SK-N-SH treated with all-trans-retinoic acid at 6 μM for 48 hours (cell line): Measurements from ENCODE around the gene CIITA.

ENCODE experiments used
- ATAC-seq: fragments of 200-7000 bp; cut with Tn5 transposase; 3 replicates; pipeline ENCODE4 v1.9.1; 2020; ENCODE audit warnings: mild to moderate bottlenecking, moderate library complexity
- ARNTL ChIP-seq: fragments of 450-650 bp; formaldehyde crosslinking; IDR thresholded peaks from 2 replicates; pipeline ENCODE4 v1.5.0; 2020; ENCODE audit warnings: low read depth, mild to moderate bottlenecking, moderate library complexity, borderline replicate concordance
- BACH2 ChIP-seq: fragments of 250-450 bp; sonication (Bioruptor Pico); IDR thresholded peaks from 2 replicates; pipeline ENCODE4 v1.9.0; 2021; ENCODE audit warnings: mild to moderate bottlenecking, borderline replicate concordance
- CSDC2 ChIP-seq: fragments of 250-450 bp; sonication (Bioruptor Pico); IDR thresholded peaks from 2 replicates; pipeline ENCODE4 v1.5.0; 2020; ENCODE audit warnings: mild to moderate bottlenecking, moderate library complexity
- CSRNP3 ChIP-seq: fragments of 250-450 bp; sonication (Bioruptor Pico); IDR thresholded peaks from 2 replicates; pipeline ENCODE4 v1.5.1; 2021; ENCODE audit warnings: mild to moderate bottlenecking, moderate library complexity
- ESRRG ChIP-seq: fragments of 250-450 bp; sonication (Bioruptor Pico); IDR thresholded peaks from 2 replicates; pipeline ENCODE4 v1.6.1; 2021; ENCODE audit warnings: mild to moderate bottlenecking
- GLIS3 ChIP-seq: fragments of 250-450 bp; sonication (Bioruptor Pico); IDR thresholded peaks from 2 replicates; pipeline ENCODE4 v1.5.0; 2020; ENCODE audit warnings: mild to moderate bottlenecking, moderate library complexity
- ISL1 ChIP-seq: fragments of 250-450 bp; sonication (Bioruptor Pico); IDR thresholded peaks from 2 replicates; pipeline ENCODE4 v2.1.2; 2022; ENCODE audit warnings: mild to moderate bottlenecking, moderate library complexity
- PATZ1 ChIP-seq: fragments of 250-450 bp; sonication (Bioruptor Pico); IDR thresholded peaks from 2 replicates; pipeline ENCODE4 v1.8.0; 2020; ENCODE audit warnings: mild to moderate bottlenecking, moderate library complexity, borderline replicate concordance
- PPARA ChIP-seq: fragments of 250-450 bp; sonication (Bioruptor Pico); IDR thresholded peaks from 2 replicates; pipeline ENCODE4 v1.5.0; 2020; ENCODE audit warnings: mild to moderate bottlenecking, borderline replicate concordance
- RARB ChIP-seq: fragments of 250-450 bp; sonication (Bioruptor Pico); IDR thresholded peaks from 2 replicates; pipeline ENCODE4 v1.8.0; 2021; ENCODE audit warnings: mild to moderate bottlenecking, moderate library complexity
- SNAI2 ChIP-seq: fragments of 250-450 bp; sonication (Bioruptor Pico); IDR thresholded peaks from 2 replicates; pipeline ENCODE4 v1.5.0; 2020; ENCODE audit warnings: mild to moderate bottlenecking, moderate library complexity
- TOX ChIP-seq: fragments of 250-450 bp; sonication (Bioruptor Pico); IDR thresholded peaks from 2 replicates; pipeline ENCODE4 v1.8.0; 2021; ENCODE audit warnings: mild to moderate bottlenecking, moderate library complexity, borderline replicate concordance
- TSHZ2 ChIP-seq: fragments of 250-450 bp; sonication (Bioruptor Pico); IDR thresholded peaks from 2 replicates; pipeline ENCODE4 v1.5.0; 2020; ENCODE audit warnings: mild to moderate bottlenecking, moderate library complexity
- ZC3H10 ChIP-seq: fragments of 250-450 bp; sonication (Bioruptor Pico); IDR thresholded peaks from 2 replicates; pipeline ENCODE4 v1.5.1; 2021; ENCODE audit warnings: mild to moderate bottlenecking, moderate library complexity
- ZFP3 ChIP-seq: fragments of 250-450 bp; sonication (Bioruptor Pico); IDR thresholded peaks from 2 replicates; pipeline ENCODE4 v1.5.0; 2020; ENCODE audit warnings: mild to moderate bottlenecking, moderate library complexity
- ZFP30 ChIP-seq: fragments of 450-650 bp; formaldehyde crosslinking; IDR thresholded peaks from 2 replicates; pipeline ENCODE4 v1.5.0; 2022; ENCODE audit warnings: mild to moderate bottlenecking, moderate library complexity
- ZNF565 ChIP-seq: fragments of 450-650 bp; formaldehyde crosslinking; conservative IDR thresholded peaks from 2 replicates; pipeline ENCODE4 v1.5.0; 2020; ENCODE audit warnings: low read depth, mild to moderate bottlenecking, moderate library complexity
- ZNF70 ChIP-seq: fragments of 450-650 bp; formaldehyde crosslinking; IDR thresholded peaks from 2 replicates; pipeline ENCODE4 v1.5.0; 2020; ENCODE audit warnings: mild to moderate bottlenecking, moderate library complexity
- ZNF8 ChIP-seq: fragments of 450-650 bp; formaldehyde crosslinking; IDR thresholded peaks from 2 replicates; pipeline ENCODE4 v1.5.0; 2020; ENCODE audit warnings: mild to moderate bottlenecking, moderate library complexity

CIITA gene

GRCh38 chr16:10935226-10935915 is 58.4 kb downstream of the CIITA start:
- TF ChIP-seq CSRNP3 (CRISPR knock-in tag) = no peak
- TF ChIP-seq TSHZ2 (CRISPR knock-in tag) = 0 out of 2 replicates have a peak, but pooled peaks have one; percentile 29
- TF ChIP-seq, all 23 proteins: peak for 1
- ATAC-seq = no peak

- no peak for ATAC-seq
- no peak for TF ChIP-seq TSHZ2 (CRISPR knock-in tag)
- TF ChIP-seq ISL1 (CRISPR knock-in tag) = no peak
- no peak for TF ChIP-seq PATZ1 (CRISPR knock-in tag)
- no peak for TF ChIP-seq ZNF565 (CRISPR knock-in tag)
- no peak for TF ChIP-seq ZC3H10 (CRISPR knock-in tag)
- no peak for TF ChIP-seq ESRRG (CRISPR knock-in tag)
- TF ChIP-seq RARB (CRISPR knock-in tag) = no peak
- no peak for TF ChIP-seq ZNF8 (CRISPR knock-in tag)
- TF ChIP-seq ARNTL (CRISPR knock-in tag) = no peak
- no peak for TF ChIP-seq TOX
- TF ChIP-seq ZFP3 (CRISPR knock-in tag) = no peak
- no peak for TF ChIP-seq BACH2 (CRISPR knock-in tag)
- no peak for TF ChIP-seq PPARA (CRISPR knock-in tag)
- no peak for TF ChIP-seq CSDC2 (CRISPR knock-in tag)
- no peak for TF ChIP-seq GLIS3 (CRISPR knock-in tag)
- no peak for TF ChIP-seq SNAI2 (CRISPR knock-in tag)
- TF ChIP-seq ZFP30 = no peak
- TF ChIP-seq ZNF70 (CRISPR knock-in tag) = no peak
- TF ChIP-seq, all 23 proteins: peak for 0
These were observed 59.4 kb downstream of the CIITA start for GRCh38 chr16:10936272-10936984.

- ATAC-seq = no peak
- TF ChIP-seq ZNF565 (CRISPR knock-in tag) = no peak
- TF ChIP-seq CSDC2 (CRISPR knock-in tag) = no peak
- no peak for TF ChIP-seq ZC3H10 (CRISPR knock-in tag)
- TF ChIP-seq BACH2 (CRISPR knock-in tag) = no peak
- TF ChIP-seq TSHZ2 (CRISPR knock-in tag) = no peak
These were observed 60.3 kb downstream of the CIITA start for GRCh38 chr16:10937068-10937859.
